Fibroblast of pulmonary artery (primary cell): ENCODE results near the gene GPR68.
"Not testable (repeated sequence)": the region's sequence is repeated elsewhere in the genome, so short reads cannot be mapped to it uniquely, and the experiment has no call there.

Experiments
- DNase-seq: peaks from one replicate; pipeline ENCODE4 v3.0.0-alpha.2; 2010; ENCODE audit warnings: low read depth
- H3K4me3 ChIP-seq: replicated peaks from 2 replicates; pipeline ENCODE4 v1.5.1; 2011; ENCODE audit warnings: low read depth, mild to moderate bottlenecking, control low read depth, low read length, moderate library complexity
- TF ChIP-seq, protein P1 (sequence below): IDR thresholded peaks from 2 replicates; pipeline ENCODE4 v1.5.1; 2011; ENCODE audit warnings: mild to moderate bottlenecking, control low read depth, low read length, inconsistent platforms; ENCODE audit errors: missing control alignments

GPR68 gene

DNA sequence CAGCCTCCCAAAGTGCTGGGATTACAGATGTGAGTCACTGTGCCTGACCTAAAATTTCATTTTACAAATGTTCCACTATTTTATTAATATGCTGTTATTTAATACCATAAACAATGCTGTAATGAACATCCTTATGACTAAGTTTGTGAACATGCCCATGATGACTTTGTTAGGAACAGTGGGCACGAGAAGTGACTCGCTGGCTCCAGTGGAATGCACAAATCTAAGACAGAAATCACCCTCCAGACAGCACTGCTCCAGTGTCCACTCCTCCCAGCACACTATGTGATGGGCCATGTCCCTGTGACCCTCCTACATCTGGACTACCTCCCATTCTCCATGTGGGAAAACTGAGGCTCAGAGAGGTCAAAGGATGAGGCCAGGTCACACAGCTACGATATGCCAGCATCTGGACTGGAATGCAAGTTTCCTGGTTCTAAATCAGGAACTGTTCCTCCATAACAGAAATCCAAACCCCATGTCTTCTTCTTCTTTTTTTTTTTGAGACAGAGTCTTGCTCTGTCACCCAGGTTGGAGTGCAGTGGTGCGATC, 57.9 kb downstream of the GPR68 start:
- TF ChIP-seq, protein P1, sequence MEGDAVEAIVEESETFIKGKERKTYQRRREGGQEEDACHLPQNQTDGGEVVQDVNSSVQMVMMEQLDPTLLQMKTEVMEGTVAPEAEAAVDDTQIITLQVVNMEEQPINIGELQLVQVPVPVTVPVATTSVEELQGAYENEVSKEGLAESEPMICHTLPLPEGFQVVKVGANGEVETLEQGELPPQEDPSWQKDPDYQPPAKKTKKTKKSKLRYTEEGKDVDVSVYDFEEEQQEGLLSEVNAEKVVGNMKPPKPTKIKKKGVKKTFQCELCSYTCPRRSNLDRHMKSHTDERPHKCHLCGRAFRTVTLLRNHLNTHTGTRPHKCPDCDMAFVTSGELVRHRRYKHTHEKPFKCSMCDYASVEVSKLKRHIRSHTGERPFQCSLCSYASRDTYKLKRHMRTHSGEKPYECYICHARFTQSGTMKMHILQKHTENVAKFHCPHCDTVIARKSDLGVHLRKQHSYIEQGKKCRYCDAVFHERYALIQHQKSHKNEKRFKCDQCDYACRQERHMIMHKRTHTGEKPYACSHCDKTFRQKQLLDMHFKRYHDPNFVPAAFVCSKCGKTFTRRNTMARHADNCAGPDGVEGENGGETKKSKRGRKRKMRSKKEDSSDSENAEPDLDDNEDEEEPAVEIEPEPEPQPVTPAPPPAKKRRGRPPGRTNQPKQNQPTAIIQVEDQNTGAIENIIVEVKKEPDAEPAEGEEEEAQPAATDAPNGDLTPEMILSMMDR: no peak
- DNase-seq: no peak
- no peak overlapping the region for H3K4me3 ChIP-seq

DNA sequence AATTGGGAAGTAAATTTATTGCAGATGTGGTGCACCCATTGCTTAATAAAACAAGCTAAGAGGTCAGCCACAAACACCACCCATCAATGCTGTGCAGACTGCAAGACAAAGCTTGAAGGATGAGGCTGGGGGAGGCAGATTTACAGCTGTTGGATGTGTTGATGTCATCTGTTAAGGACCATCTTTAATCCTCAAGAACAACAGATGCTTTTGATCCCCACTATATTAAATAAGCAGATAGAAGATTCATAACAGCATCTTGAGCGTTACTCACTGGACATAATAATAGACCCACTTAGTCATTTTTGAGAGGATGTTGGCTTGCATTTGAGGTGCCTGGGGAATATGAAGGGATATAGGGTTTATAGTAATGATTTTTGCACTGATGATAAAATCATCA, 58.8 kb downstream of the GPR68 start:
- TF ChIP-seq, protein P1: no peak
- DNase-seq: no peak
- H3K4me3 ChIP-seq: no peak overlapping the region

DNA sequence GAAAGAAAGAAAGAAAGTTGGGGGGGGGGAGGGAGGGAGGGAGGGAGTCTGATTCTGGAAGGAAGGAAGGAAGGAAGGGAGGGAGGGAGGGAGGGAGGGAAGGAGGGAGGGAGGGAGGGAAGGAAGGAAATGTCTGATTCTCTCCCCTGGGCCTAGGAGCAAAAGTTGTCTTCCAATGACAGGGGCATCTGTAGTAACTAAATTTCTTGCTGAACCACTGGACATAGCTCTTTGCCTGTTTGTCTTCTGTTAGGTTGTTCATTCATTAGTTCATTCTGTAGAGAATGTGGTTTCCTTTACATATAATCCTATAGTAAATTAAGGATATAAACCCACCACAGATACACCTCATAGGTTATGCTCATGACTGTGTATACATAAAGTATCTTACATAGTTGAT, 59.9 kb downstream of the GPR68 start:
- no peak overlapping the region for H3K4me3 ChIP-seq
- no peak for DNase-seq
- TF ChIP-seq, protein P1: no peak

DNA sequence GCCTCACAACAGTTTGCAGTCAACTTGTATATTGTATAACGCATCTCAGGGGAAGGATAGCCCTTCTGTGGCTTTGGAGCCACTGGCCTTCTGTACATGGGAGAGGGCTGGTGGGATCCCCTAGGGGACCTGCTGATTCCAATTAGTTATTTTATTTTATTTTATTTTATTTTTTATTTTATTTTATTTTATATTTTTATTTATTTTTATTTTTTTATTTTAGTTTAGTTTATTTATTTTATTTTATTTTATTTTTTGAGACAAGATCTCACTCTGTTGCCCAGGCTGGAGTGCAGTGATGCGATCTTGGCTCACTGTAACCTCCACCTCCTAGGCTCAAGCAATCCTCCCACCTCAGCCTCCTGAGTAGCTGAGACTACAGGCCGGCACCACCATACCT, 61.8 kb downstream of the GPR68 start:
- not testable (repeated sequence) for H3K4me3 ChIP-seq, DNase-seq
